DND-41 (cell line): Measurements from ENCODE around the gene OVOL2.

Experiments
- ATAC-seq: fragments of 200-7000 bp; cut with Tn5 transposase; 3 replicates; pipeline ENCODE4 v1.9.1; 2021; ENCODE audit warnings: low read depth; ENCODE audit not compliant: insufficient read depth
- DNase-seq: peaks from one replicate; pipeline ENCODE4 v3.0.0-alpha.2; 2020
- H2AFZ ChIP-seq: 2 replicates; pipeline ENCODE4 v1.6.0; 2012; ENCODE audit warnings: low read depth, low read length
- H3K27ac ChIP-seq: 2 replicates; pipeline ENCODE4 v1.5.1; 2012; ENCODE audit warnings: low read length, inconsistent platforms
- H3K27me3 ChIP-seq: fragments of 200-600 bp; sonication (generic); 2 replicates; pipeline ENCODE4 v1.6.0; 2012; ENCODE audit warnings: low read length, mild to moderate bottlenecking, inconsistent platforms; ENCODE audit not compliant: insufficient read depth, poor library complexity
- H3K36me3 ChIP-seq: 2 replicates; pipeline ENCODE4 v1.5.1; 2012; ENCODE audit warnings: low read length, inconsistent platforms; ENCODE audit not compliant: insufficient read depth
- H3K4me1 ChIP-seq: 2 replicates; pipeline ENCODE4 v1.5.1; 2012; ENCODE audit warnings: mild to moderate bottlenecking, low read length; ENCODE audit not compliant: insufficient read depth
- H3K4me2 ChIP-seq: 2 replicates; pipeline ENCODE4 v1.6.0; 2012; ENCODE audit warnings: mild to moderate bottlenecking, moderate library complexity, low read length, inconsistent platforms; ENCODE audit not compliant: insufficient read depth
- H3K4me3 ChIP-seq, 2 experiments: fragments of 200-600 bp in 1 of 2; shearing (Covaris generic) in 1 of 2; 2 replicates each; pipeline ENCODE4 v1.5.1; 2012 to 2016; ENCODE audit warnings: inconsistent platforms in 2 of 2, low read length in 2 of 2, mild to moderate bottlenecking in 2 of 2, low read depth in 1 of 2, moderate library complexity in 1 of 2
- H3K79me2 ChIP-seq: 2 replicates; pipeline ENCODE4 v1.6.0; 2012; ENCODE audit warnings: low read length, inconsistent platforms; ENCODE audit not compliant: insufficient read depth
- H3K9ac ChIP-seq: 2 replicates; pipeline ENCODE4 v1.6.0; 2012; ENCODE audit warnings: low read depth, mild to moderate bottlenecking, inconsistent platforms, low read length, moderate library complexity
- H3K9me3 ChIP-seq: 2 replicates; pipeline ENCODE4 v1.5.1; 2012; ENCODE audit warnings: low read length, moderate library complexity, mild to moderate bottlenecking, inconsistent platforms; ENCODE audit not compliant: insufficient read depth, severe bottlenecking
- H4K20me1 ChIP-seq: 2 replicates; pipeline ENCODE4 v1.6.0; 2012; ENCODE audit warnings: low read length; ENCODE audit not compliant: insufficient read depth
- CTCF ChIP-seq: IDR thresholded peaks from 2 replicates; pipeline ENCODE4 v1.5.1; 2012; ENCODE audit warnings: borderline replicate concordance, low read length, moderate library complexity, mild to moderate bottlenecking; ENCODE audit not compliant: poor library complexity, severe bottlenecking; ENCODE audit errors: extremely low read depth
- EZH2 ChIP-seq: IDR thresholded peaks from 3 replicates; pipeline ENCODE4 v1.6.1; 2012; ENCODE audit warnings: borderline replicate concordance, low read depth, mild to moderate bottlenecking, moderate library complexity, low read length, inconsistent platforms; ENCODE audit not compliant: severe bottlenecking

The OVOL2 gene

GRCh38 chr20:18056174-18057100, 1.3 kb downstream of the OVOL2 start:
- ATAC-seq (no peak), DNase-seq (no peak)
- Histone ChIP-seq H3K9me3 (no peaks in the 10 kb centered on the region), H2AFZ (no peak overlapping the region), H3K4me1 (no peaks in the 10 kb centered on the region), H3K4me2 (no peak overlapping the region), H3K36me3 (no peaks in the 10 kb centered on the region), H3K9ac (no peak overlapping the region), H3K27me3 (no peaks in the 10 kb centered on the region), H3K27ac (no peak overlapping the region), H3K79me2 (no peaks in the 10 kb centered on the region), H3K4me3 (no peak overlapping the region), H4K20me1 (no peaks in the 10 kb centered on the region)
- TF ChIP-seq CTCF (no peak), EZH2 (no peak)

- H2AFZ ChIP-seq, result no peak overlapping the region
- no peak overlapping the region for H3K9ac ChIP-seq
- no peaks in the 10 kb centered on the region for H3K79me2 ChIP-seq
- no peaks in the 10 kb centered on the region for H4K20me1 ChIP-seq
- no peak overlapping the region for H3K4me3 ChIP-seq
- no peaks in the 10 kb centered on the region for H3K9me3 ChIP-seq
- no peak for DNase-seq
- no peak overlapping the region for H3K27ac ChIP-seq
- H3K4me2 ChIP-seq, result no peak overlapping the region
- TF ChIP-seq CTCF, result no peak
- TF ChIP-seq EZH2, result no peak
- H3K27me3 ChIP-seq, result peaks cover 5% of the 10 kb centered on the region
- no peak for ATAC-seq
- H3K36me3 ChIP-seq, result no peaks in the 10 kb centered on the region
- H3K4me1 ChIP-seq, result no peaks in the 10 kb centered on the region
Measured at GRCh38 chr20:18055261-18055660, 2.5 kb downstream of the OVOL2 start.

GRCh38 chr20:18052856-18053255, 4.9 kb downstream of the OVOL2 start:
- DNase-seq (no peak), ATAC-seq (no peak)
- H3K9me3 ChIP-seq, result no peaks in the 10 kb centered on the region

More at GRCh38 chr20:18052856-18053255, 4.9 kb downstream of the OVOL2 start:
- H3K79me2 ChIP-seq, result no peaks in the 10 kb centered on the region
- TF ChIP-seq EZH2 (no peak), CTCF (no peak)
- no peaks in the 10 kb centered on the region for H4K20me1 ChIP-seq
- H3K4me3 ChIP-seq, result no peak overlapping the region
- H3K36me3 ChIP-seq, result no peaks in the 10 kb centered on the region
- no peak overlapping the region for H3K4me2 ChIP-seq
- H2AFZ ChIP-seq, result no peak overlapping the region
- H3K27me3 ChIP-seq, result peaks cover 12% of the 10 kb centered on the region
- no peak overlapping the region for H3K9ac ChIP-seq
- H3K4me1 ChIP-seq, result no peaks in the 10 kb centered on the region
- H3K27ac ChIP-seq, result no peak overlapping the region
